IPS-15b (cell line): Measurements from ENCODE around the gene PAM.

Experiments
- H3K27me3 ChIP-seq: one replicate; pipeline ENCODE4 v1.6.1; 2013; ENCODE audit warnings: low read length; ENCODE audit not compliant: control insufficient read depth, insufficient read depth
- H3K36me3 ChIP-seq: one replicate; pipeline ENCODE4 v1.6.1; 2013; ENCODE audit warnings: low read length; ENCODE audit not compliant: control insufficient read depth, insufficient read depth
- H3K4me1 ChIP-seq: one replicate; pipeline ENCODE4 v1.6.1; 2013; ENCODE audit warnings: mild to moderate bottlenecking, low read length; ENCODE audit not compliant: control insufficient read depth, insufficient read depth
- H3K4me3 ChIP-seq: one replicate; pipeline ENCODE4 v1.5.1; 2013; ENCODE audit warnings: low read depth, low read length
- H3K9ac ChIP-seq: one replicate; pipeline ENCODE4 v1.6.1; 2013; ENCODE audit warnings: low read depth, mild to moderate bottlenecking, low read length
- H3K9me3 ChIP-seq: one replicate; pipeline ENCODE4 v1.6.1; 2013; ENCODE audit warnings: mild to moderate bottlenecking, low read length; ENCODE audit not compliant: control insufficient read depth, insufficient read depth

Gene PAM

GRCh38 chr5:102800427-102800826 lies 45.3 kb downstream of the PAM start:
- H3K9me3 ChIP-seq = no peaks in the 10 kb centered on the region
- H3K4me1 ChIP-seq = peaks cover 26% of the 10 kb centered on the region
- no peaks in the 10 kb centered on the region for H3K36me3 ChIP-seq
- no peak overlapping the region for H3K9ac ChIP-seq
- no peak overlapping the region for H3K4me3 ChIP-seq
- no peaks in the 10 kb centered on the region for H3K27me3 ChIP-seq

GRCh38 chr5:102801371-102801770 lies 46.3 kb downstream of the PAM start:
- Histone ChIP-seq H3K4me1 (peaks cover 22% of the 10 kb centered on the region), H3K27me3 (no peaks in the 10 kb centered on the region), H3K9me3 (no peaks in the 10 kb centered on the region), H3K4me3 (no peak overlapping the region), H3K36me3 (no peaks in the 10 kb centered on the region), H3K9ac (no peak overlapping the region)

GRCh38 chr5:102802708-102803458 lies 47.8 kb downstream of the PAM start:
- H3K4me3 ChIP-seq = no peak overlapping the region
- H3K36me3 ChIP-seq = no peaks in the 10 kb centered on the region
- H3K9me3 ChIP-seq = no peaks in the 10 kb centered on the region
- H3K9ac ChIP-seq = no peak overlapping the region
- peaks cover 25% of the 10 kb centered on the region for H3K4me1 ChIP-seq
- no peaks in the 10 kb centered on the region for H3K27me3 ChIP-seq

GRCh38 chr5:102807878-102808502 lies 52.9 kb downstream of the PAM start:
- Histone ChIP-seq H3K36me3 (no peaks in the 10 kb centered on the region), H3K9me3 (no peaks in the 10 kb centered on the region), H3K9ac (no peak overlapping the region), H3K27me3 (no peaks in the 10 kb centered on the region), H3K4me1 (peaks cover 13% of the 10 kb centered on the region), H3K4me3 (no peak overlapping the region)

GRCh38 chr5:102809033-102809432 lies 53.9 kb downstream of the PAM start:
- Histone ChIP-seq H3K27me3 (no peaks in the 10 kb centered on the region), H3K36me3 (no peaks in the 10 kb centered on the region), H3K4me1 (peaks cover 13% of the 10 kb centered on the region), H3K9me3 (no peaks in the 10 kb centered on the region), H3K9ac (no peak overlapping the region), H3K4me3 (no peak overlapping the region)

- Histone ChIP-seq H3K9me3 (no peaks in the 10 kb centered on the region), H3K4me3 (no peak overlapping the region), H3K9ac (no peak overlapping the region), H3K27me3 (no peaks in the 10 kb centered on the region), H3K36me3 (no peaks in the 10 kb centered on the region), H3K4me1 (peaks cover 5% of the 10 kb centered on the region)
These were observed 56.9 kb downstream of the PAM start for GRCh38 chr5:102811972-102812371.

GRCh38 chr5:102813740-102814139 lies 58.6 kb downstream of the PAM start:
- H3K4me1 ChIP-seq = no peaks in the 10 kb centered on the region

GRCh38 chr5:102815084-102815483 lies 60.0 kb downstream of the PAM start:
- no peaks in the 10 kb centered on the region for H3K27me3 ChIP-seq
- no peak overlapping the region for H3K9ac ChIP-seq
- H3K36me3 ChIP-seq = no peaks in the 10 kb centered on the region
- no peaks in the 10 kb centered on the region for H3K4me1 ChIP-seq
- H3K4me3 ChIP-seq = no peak overlapping the region
- H3K9me3 ChIP-seq = no peaks in the 10 kb centered on the region

More at GRCh38 chr5:102813740-102814139, 58.6 kb downstream of the PAM start:
- no peaks in the 10 kb centered on the region for H3K36me3 ChIP-seq
- no peak overlapping the region for H3K4me3 ChIP-seq
- no peaks in the 10 kb centered on the region for H3K9me3 ChIP-seq
- no peak overlapping the region for H3K9ac ChIP-seq
- no peaks in the 10 kb centered on the region for H3K27me3 ChIP-seq

GRCh38 chr5:102815540-102816332 lies 60.6 kb downstream of the PAM start:
- no peak overlapping the region for H3K4me3 ChIP-seq
- H3K27me3 ChIP-seq = no peaks in the 10 kb centered on the region
- no peak overlapping the region for H3K9ac ChIP-seq
- H3K36me3 ChIP-seq = no peaks in the 10 kb centered on the region
- no peaks in the 10 kb centered on the region for H3K4me1 ChIP-seq
- no peaks in the 10 kb centered on the region for H3K9me3 ChIP-seq

GRCh38 chr5:102818345-102818744 lies 63.2 kb downstream of the PAM start:
- Histone ChIP-seq H3K9ac (no peak overlapping the region), H3K27me3 (no peaks in the 10 kb centered on the region), H3K36me3 (no peaks in the 10 kb centered on the region), H3K9me3 (no peaks in the 10 kb centered on the region), H3K4me3 (no peak overlapping the region), H3K4me1 (no peaks in the 10 kb centered on the region)

GRCh38 chr5:102818934-102819333 lies 63.8 kb downstream of the PAM start:
- H3K4me3 ChIP-seq = no peak overlapping the region
- no peaks in the 10 kb centered on the region for H3K27me3 ChIP-seq
- no peaks in the 10 kb centered on the region for H3K36me3 ChIP-seq
- H3K4me1 ChIP-seq = no peaks in the 10 kb centered on the region
- no peak overlapping the region for H3K9ac ChIP-seq
- H3K9me3 ChIP-seq = no peaks in the 10 kb centered on the region
